ENCODE measurements around the gene CNTN5.

- no peak for TF ChIP-seq CTCF (IDR thresholded peaks at IDR 0.05)
- no peak for TF ChIP-seq EZH2 (IDR thresholded peaks at IDR 0.05; ENCODE audit: borderline replicate concordance, insufficient read depth, low read depth, low read length, poor library complexity, severe bottlenecking)
Measured at GRCh38 chr11:100404907-100405306, 1384.2 kb downstream of the CNTN5 start.

Measured in B cell (primary cell).